ENCODE results near the gene PRR5L. TPM values are rescaled to one million over a fixed set of nuclear protein-coding genes. Genes with fewer than 3 reads are reported as not detected.
A peak's percentile ranks its signal among the peaks of the same experiment; 100 is the strongest.

PRR5L gene
- total RNA-seq, 1 experiment from 2014 or later = 1.2 TPM

- CTCF ChIA-PET = interaction anchor here (0.7 kb wide), 1 partner anchor 27 kb away, joined by 3 read pairs; no protein-coding TSS in a partner anchor
- Mint-ChIP-seq H3K4me3 (ENCODE audit: low read depth, unreplicated experiment) (no peak overlapping the region), H3K27ac (ENCODE audit: unreplicated experiment) (no peak overlapping the region), H3K36me3 (ENCODE audit: insufficient read depth, unreplicated experiment) (no peaks in the 10 kb centered on the region), H3K9me3 (ENCODE audit: low read depth, unreplicated experiment) (no peaks in the 10 kb centered on the region), H3K4me1 (ENCODE audit: low read depth, unreplicated experiment) (peaks cover 70% of the 10 kb centered on the region), H3K27me3 (ENCODE audit: unreplicated experiment) (peaks cover 11% of the 10 kb centered on the region)
- intact Hi-C loops (cut with micrococcal nuclease; ENCODE audit: unreplicated experiment) = no loop called here
- DNase-seq = no peak
- TF ChIP-seq CTCF (IDR thresholded peaks at IDR 0.05; ENCODE audit: unreplicated experiment) = no peak
- BruUV-seq (replicated peaks) = no TSS peak
Observed at GRCh38 chr11:36451681-36452080, 155.6 kb downstream of the PRR5L start.

DNA sequence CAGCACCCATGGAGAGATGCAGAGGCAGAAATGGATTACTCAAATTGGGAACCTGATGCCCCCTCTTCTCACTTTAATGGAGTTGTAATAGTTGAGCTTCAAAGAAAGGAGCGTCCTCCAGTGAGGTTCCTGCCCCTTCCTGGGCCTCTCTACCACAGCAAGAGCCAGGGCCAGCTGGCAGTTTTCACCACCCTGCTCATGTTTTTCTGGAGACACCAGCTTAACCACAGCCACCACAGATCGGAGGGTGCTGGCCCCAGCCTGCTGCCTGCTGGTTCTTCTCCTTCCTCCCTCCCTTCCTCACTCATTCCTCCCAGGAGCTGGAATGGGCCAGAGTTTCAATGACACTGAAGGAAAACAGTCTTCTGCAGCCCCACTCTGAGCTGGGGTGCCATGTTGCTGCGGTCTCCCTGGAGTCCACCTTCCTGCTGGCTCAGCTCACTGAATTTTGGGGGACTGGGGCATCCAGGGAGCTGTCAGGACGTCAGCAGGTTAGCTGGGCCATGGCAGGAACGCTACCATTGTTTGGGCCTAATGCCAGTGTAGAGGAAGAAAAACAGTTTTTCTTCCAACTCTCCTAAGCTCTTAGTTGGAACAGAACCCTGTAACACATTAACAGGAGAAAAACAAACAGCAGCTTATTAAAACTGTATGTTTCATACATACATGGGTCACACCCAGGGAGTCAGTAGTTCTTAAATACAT is 156.3 kb downstream of the PRR5L start:
- Mint-ChIP-seq H3K4me1 (ENCODE audit: low read depth, unreplicated experiment) (peaks cover 63% of the 10 kb centered on the region), H3K27me3 (ENCODE audit: unreplicated experiment) (peaks cover 11% of the 10 kb centered on the region), H3K4me3 (ENCODE audit: low read depth, unreplicated experiment) (no peak overlapping the region), H3K27ac (ENCODE audit: unreplicated experiment) (no peak overlapping the region), H3K9me3 (ENCODE audit: low read depth, unreplicated experiment) (no peaks in the 10 kb centered on the region), H3K36me3 (ENCODE audit: insufficient read depth, unreplicated experiment) (no peaks in the 10 kb centered on the region)
- CTCF ChIA-PET = interaction anchor here (0.7 to 0.8 kb wide), 3 partner anchors 26 to 76 kb away, joined by 3 read pairs; no protein-coding TSS in a partner anchor
- no TSS peak for BruUV-seq (replicated peaks)
- DNase-seq = no peak
- intact Hi-C loops (cut with micrococcal nuclease; ENCODE audit: unreplicated experiment) = no loop called here
- TF ChIP-seq CTCF (IDR thresholded peaks at IDR 0.05; ENCODE audit: unreplicated experiment) = no peak

DNA sequence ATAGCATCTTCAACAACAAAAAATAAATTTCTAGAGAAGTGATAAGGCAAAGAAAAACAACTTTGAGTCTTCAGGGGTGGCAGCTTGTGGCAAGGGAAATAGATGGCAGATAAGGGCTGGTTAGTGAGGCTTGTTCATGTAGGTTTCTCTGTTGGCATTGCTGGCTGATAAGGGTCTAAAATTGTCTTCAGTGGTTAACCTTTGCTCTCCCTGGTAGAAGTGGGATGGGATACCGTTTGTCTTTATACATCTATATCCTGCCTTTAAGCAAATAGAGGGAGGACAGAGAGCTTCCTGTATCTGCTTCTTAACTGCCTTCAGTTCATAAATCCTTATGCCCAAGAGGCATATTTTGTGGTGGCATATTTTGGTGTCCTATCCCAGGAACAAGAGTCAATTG is 156.9 kb downstream of the PRR5L start:
- intact Hi-C loops (cut with micrococcal nuclease; ENCODE audit: unreplicated experiment) = no loop called here
- H3K36me3 Mint-ChIP-seq (ENCODE audit: insufficient read depth, unreplicated experiment) = no peaks in the 10 kb centered on the region
- no TSS peak for BruUV-seq (replicated peaks)
- TF ChIP-seq CTCF (IDR thresholded peaks at IDR 0.05; ENCODE audit: unreplicated experiment) = no peak
- CTCF ChIA-PET = interaction anchor here (0.7 to 0.8 kb wide), 2 partner anchors 26 to 76 kb away, joined by 3 read pairs; no protein-coding TSS in a partner anchor
- no peak overlapping the region for H3K27ac Mint-ChIP-seq (ENCODE audit: unreplicated experiment)
- no peak for DNase-seq
- peaks cover 57% of the 10 kb centered on the region for H3K4me1 Mint-ChIP-seq (ENCODE audit: low read depth, unreplicated experiment)
- no peak overlapping the region for H3K4me3 Mint-ChIP-seq (ENCODE audit: low read depth, unreplicated experiment)
- no peaks in the 10 kb centered on the region for H3K9me3 Mint-ChIP-seq (ENCODE audit: low read depth, unreplicated experiment)
- H3K27me3 Mint-ChIP-seq (ENCODE audit: unreplicated experiment) = peaks cover 11% of the 10 kb centered on the region

DNA sequence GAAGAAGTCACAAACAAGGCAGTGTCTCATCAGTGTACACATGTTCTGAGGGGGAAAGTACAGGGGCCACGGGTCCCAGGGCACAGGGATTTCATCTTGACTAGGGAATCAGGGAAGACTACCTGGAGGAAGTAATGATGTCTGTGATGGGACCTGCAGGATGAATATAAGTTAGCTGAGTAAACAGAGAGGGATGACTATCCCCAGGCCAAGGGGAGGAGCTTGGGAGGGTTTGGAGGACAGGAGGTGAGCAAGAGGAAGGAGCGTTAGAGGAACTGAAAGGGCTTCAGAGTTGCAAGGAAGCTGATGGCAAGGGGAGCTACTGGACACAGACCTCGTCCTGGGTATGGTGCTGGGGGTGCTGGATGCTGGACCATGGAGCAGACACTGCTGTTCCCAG is 157.6 kb downstream of the PRR5L start:
- Mint-ChIP-seq H3K4me1 (ENCODE audit: low read depth, unreplicated experiment) (peaks cover 50% of the 10 kb centered on the region), H3K4me3 (ENCODE audit: low read depth, unreplicated experiment) (no peak overlapping the region), H3K36me3 (ENCODE audit: insufficient read depth, unreplicated experiment) (no peaks in the 10 kb centered on the region), H3K9me3 (ENCODE audit: low read depth, unreplicated experiment) (no peaks in the 10 kb centered on the region), H3K27ac (ENCODE audit: unreplicated experiment) (no peak overlapping the region), H3K27me3 (ENCODE audit: unreplicated experiment) (peaks cover 11% of the 10 kb centered on the region)
- no TSS peak for BruUV-seq (replicated peaks)
- DNase-seq = peak; percentile 18
- intact Hi-C loops (cut with micrococcal nuclease; ENCODE audit: unreplicated experiment) = no loop called here
- no peak for TF ChIP-seq CTCF (IDR thresholded peaks at IDR 0.05; ENCODE audit: unreplicated experiment)
- CTCF ChIA-PET = interaction anchor here (1.0 kb wide), 1 partner anchor 26 kb away, joined by 3 read pairs; no protein-coding TSS in a partner anchor
